ENCODE measurements around the gene NR1H4. TPM values are rescaled to one million over a fixed set of nuclear protein-coding genes. Genes with fewer than 3 reads are reported as not detected.
A peak's percentile ranks its signal among the peaks of the same experiment; 100 is the strongest.

The NR1H4 gene
- total and polyA plus RNA-seq, 2 donors from 2014 or later, result 42.2 to 62.6 TPM

DNA sequence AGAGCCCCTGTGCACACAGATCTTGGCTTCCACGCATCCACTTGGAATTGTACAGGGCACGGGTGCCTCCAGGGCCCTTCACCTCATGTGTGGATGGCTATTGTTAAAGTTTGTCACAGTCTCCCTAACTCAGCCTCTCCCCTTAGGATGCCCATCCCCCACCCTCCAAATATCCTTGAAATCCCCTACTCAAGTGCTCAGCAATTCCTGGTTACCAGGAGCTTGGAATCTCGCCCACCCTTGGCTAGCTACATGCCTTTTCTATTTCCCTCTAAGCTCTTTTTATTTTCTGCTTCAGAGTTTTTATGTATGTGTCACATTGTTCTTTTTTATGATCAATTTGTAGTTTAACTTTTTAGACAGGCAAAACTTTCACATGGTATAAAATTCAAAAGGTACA lies 13.0 kb upstream of the NR1H4 start:
- no peaks in the 10 kb centered on the region for H3K36me3 ChIP-seq (ENCODE audit: control insufficient read depth in 2 of 3, insufficient read depth in 3 of 3, low read length in 3 of 3)
- FAIRE-seq, result no peak
- no peak overlapping the region for H3K4me3 ChIP-seq (ENCODE audit: low read length in 3 of 3)
- no peaks in the 10 kb centered on the region for H3K4me1 ChIP-seq (ENCODE audit: control insufficient read depth in 2 of 3, insufficient read depth in 2 of 3, low read depth in 1 of 3, low read length in 3 of 3)
- no peak overlapping the region for H3K9ac ChIP-seq (ENCODE audit: low read length in 3 of 3)
- no peaks in the 10 kb centered on the region for H3K9me3 ChIP-seq (ENCODE audit: control insufficient read depth in 2 of 3, insufficient read depth in 1 of 3, low read length in 3 of 3)
- no peak overlapping the region for H3K27ac ChIP-seq (ENCODE audit: low read depth in 2 of 2, low read length in 2 of 2)
- peak in 1 of 5 donors; percentile 6 for DNase-seq
- intact Hi-C loops (cut with DNase I), result no loop called here
- H3K27me3 ChIP-seq (ENCODE audit: control insufficient read depth, insufficient read depth, low read length), result no peaks in the 10 kb centered on the region
- TF ChIP-seq, protein P1, sequence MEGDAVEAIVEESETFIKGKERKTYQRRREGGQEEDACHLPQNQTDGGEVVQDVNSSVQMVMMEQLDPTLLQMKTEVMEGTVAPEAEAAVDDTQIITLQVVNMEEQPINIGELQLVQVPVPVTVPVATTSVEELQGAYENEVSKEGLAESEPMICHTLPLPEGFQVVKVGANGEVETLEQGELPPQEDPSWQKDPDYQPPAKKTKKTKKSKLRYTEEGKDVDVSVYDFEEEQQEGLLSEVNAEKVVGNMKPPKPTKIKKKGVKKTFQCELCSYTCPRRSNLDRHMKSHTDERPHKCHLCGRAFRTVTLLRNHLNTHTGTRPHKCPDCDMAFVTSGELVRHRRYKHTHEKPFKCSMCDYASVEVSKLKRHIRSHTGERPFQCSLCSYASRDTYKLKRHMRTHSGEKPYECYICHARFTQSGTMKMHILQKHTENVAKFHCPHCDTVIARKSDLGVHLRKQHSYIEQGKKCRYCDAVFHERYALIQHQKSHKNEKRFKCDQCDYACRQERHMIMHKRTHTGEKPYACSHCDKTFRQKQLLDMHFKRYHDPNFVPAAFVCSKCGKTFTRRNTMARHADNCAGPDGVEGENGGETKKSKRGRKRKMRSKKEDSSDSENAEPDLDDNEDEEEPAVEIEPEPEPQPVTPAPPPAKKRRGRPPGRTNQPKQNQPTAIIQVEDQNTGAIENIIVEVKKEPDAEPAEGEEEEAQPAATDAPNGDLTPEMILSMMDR (IDR thresholded peaks at IDR 0.05; ENCODE audit: borderline replicate concordance, extremely low read depth, insufficient read depth), result no peak

DNA sequence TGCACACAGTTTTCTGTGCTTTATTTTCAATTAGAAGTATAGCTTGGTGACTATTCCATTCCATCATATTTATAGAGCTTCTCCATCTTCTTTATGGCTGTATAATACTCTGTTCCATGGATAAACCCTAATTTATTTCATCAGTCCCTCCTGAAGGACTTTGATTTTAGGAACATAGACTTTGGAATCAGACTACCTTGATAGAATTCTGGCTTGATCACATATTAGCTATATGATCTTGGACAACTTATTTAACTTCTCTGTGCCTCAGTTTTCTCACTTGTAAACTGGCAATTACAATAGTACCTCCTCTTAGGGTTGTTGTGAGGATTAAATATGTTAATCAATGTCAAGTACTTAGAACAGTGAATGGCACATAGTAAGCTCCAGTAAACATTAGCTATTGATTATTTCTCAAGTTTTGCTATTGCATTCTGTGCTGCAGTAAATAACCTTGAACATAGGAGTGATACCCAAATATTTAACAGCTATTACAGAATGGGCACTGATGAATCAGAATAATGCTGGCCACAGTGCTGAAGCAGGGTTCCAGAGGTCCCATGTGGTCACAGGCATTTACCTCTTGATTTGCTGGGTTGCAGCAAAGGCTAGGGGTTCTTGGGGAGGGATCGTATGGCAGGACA lies 12.2 kb upstream of the NR1H4 start:
- no peak for FAIRE-seq

DNA sequence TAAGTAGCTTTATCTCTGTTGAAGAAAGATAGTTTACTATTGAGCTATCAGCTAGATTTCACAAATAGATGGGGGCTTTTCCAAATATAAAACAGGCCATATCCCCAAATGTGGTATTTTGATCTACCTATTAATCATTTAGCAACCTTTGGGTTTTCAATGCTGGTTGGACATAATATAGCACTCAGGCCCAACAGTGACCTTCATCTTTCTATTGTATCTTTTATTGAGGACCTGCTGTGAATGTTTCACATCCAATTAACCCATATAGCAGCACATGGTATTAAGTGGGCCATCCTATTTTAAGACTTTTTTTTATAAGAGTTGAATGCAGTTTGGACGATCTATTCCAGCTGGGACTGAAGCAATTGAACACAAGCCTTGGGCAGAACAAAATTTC lies 10.0 kb upstream of the NR1H4 start:
- DNase-seq, result no peak
- H3K9me3 ChIP-seq (ENCODE audit: control insufficient read depth in 2 of 3, insufficient read depth in 1 of 3, low read length in 3 of 3), result no peaks in the 10 kb centered on the region
- H3K27me3 ChIP-seq (ENCODE audit: control insufficient read depth, insufficient read depth, low read length), result no peaks in the 10 kb centered on the region
- H3K9ac ChIP-seq (ENCODE audit: low read length in 3 of 3), result no peak overlapping the region
- no peak overlapping the region for H3K4me3 ChIP-seq (ENCODE audit: low read length in 3 of 3)
- TF ChIP-seq, protein P1 (IDR thresholded peaks at IDR 0.05; ENCODE audit: borderline replicate concordance, extremely low read depth, insufficient read depth), result no peak
- no peaks in the 10 kb centered on the region for H3K4me1 ChIP-seq (ENCODE audit: control insufficient read depth in 2 of 3, insufficient read depth in 2 of 3, low read depth in 1 of 3, low read length in 3 of 3)
- intact Hi-C loops (cut with DNase I), result no loop called here
- no peak for FAIRE-seq
- no peaks in the 10 kb centered on the region for H3K36me3 ChIP-seq (ENCODE audit: control insufficient read depth in 2 of 3, insufficient read depth in 3 of 3, low read length in 3 of 3)
- no peak overlapping the region for H3K27ac ChIP-seq (ENCODE audit: low read depth in 2 of 2, low read length in 2 of 2)

More for the DNA sequence above, 12.2 kb upstream of the NR1H4 start:
- H3K27ac ChIP-seq (ENCODE audit: low read depth in 2 of 2, low read length in 2 of 2), result no peak overlapping the region
- H3K4me3 ChIP-seq (ENCODE audit: low read length in 3 of 3), result no peak overlapping the region
- TF ChIP-seq, protein P1 (IDR thresholded peaks at IDR 0.05; ENCODE audit: borderline replicate concordance, extremely low read depth, insufficient read depth), result no peak
- no peak overlapping the region for H3K9ac ChIP-seq (ENCODE audit: low read length in 3 of 3)
- no peaks in the 10 kb centered on the region for H3K9me3 ChIP-seq (ENCODE audit: control insufficient read depth in 2 of 3, insufficient read depth in 1 of 3, low read length in 3 of 3)
- no peaks in the 10 kb centered on the region for H3K27me3 ChIP-seq (ENCODE audit: control insufficient read depth, insufficient read depth, low read length)
- no peaks in the 10 kb centered on the region for H3K4me1 ChIP-seq (ENCODE audit: control insufficient read depth in 2 of 3, insufficient read depth in 2 of 3, low read depth in 1 of 3, low read length in 3 of 3)
- no peak for DNase-seq
- H3K36me3 ChIP-seq (ENCODE audit: control insufficient read depth in 2 of 3, insufficient read depth in 3 of 3, low read length in 3 of 3), result no peaks in the 10 kb centered on the region
- intact Hi-C loops (cut with DNase I), result no loop called here

DNA sequence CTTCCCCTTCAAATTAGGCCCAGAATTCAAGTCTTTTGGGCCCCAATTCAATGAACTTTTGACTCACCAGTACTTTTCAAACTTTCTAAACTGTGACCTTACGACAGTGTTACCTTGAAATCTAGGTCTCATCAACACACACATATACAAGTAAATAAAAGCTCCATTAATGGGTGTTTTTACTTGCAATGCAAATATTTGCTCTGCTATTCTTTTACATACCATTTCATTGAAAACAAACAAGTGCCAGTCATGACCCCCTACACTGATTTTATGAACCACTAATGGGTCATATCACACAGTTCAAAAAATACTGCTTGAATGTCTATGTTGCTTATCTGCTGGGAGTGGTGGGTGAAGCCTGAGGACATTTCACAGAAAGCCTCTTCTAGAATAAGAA lies 9.1 kb upstream of the NR1H4 start:
- H3K9ac ChIP-seq (ENCODE audit: low read length in 3 of 3), result no peak overlapping the region
- FAIRE-seq (no peak), DNase-seq (no peak)
- H3K9me3 ChIP-seq (ENCODE audit: control insufficient read depth in 2 of 3, insufficient read depth in 1 of 3, low read length in 3 of 3), result no peaks in the 10 kb centered on the region
- no peak overlapping the region for H3K4me3 ChIP-seq (ENCODE audit: low read length in 3 of 3)
- no peaks in the 10 kb centered on the region for H3K27me3 ChIP-seq (ENCODE audit: control insufficient read depth, insufficient read depth, low read length)
- TF ChIP-seq, protein P1 (IDR thresholded peaks at IDR 0.05; ENCODE audit: borderline replicate concordance, extremely low read depth, insufficient read depth), result no peak
- H3K4me1 ChIP-seq (ENCODE audit: control insufficient read depth in 2 of 3, insufficient read depth in 2 of 3, low read depth in 1 of 3, low read length in 3 of 3), result no peaks in the 10 kb centered on the region
- H3K36me3 ChIP-seq (ENCODE audit: control insufficient read depth in 2 of 3, insufficient read depth in 3 of 3, low read length in 3 of 3), result no peaks in the 10 kb centered on the region
- intact Hi-C loops (cut with DNase I), result no loop called here
- H3K27ac ChIP-seq (ENCODE audit: low read depth in 2 of 2, low read length in 2 of 2), result no peak overlapping the region
